H1 (cell line): ENCODE measurements around the gene GSE1. TPM values are rescaled to one million over a fixed set of nuclear protein-coding genes. Genes with fewer than 3 reads are reported as not detected.

Experiments used
- CTCF ChIA-PET: fragments of 300-600 bp; sonication (Branson Sonifier 250); formaldehyde crosslinking; loops from one replicate; lab custom pipeline; 2021; ENCODE audit not compliant: partially characterized antibody; lab: Charles Lee
- POLR2A ChIA-PET: fragments of 300-600 bp; sonication (Branson Sonifier 250); formaldehyde crosslinking; loops from one replicate; lab custom pipeline; 2021; ENCODE audit warnings: inconsistent platforms; ENCODE audit not compliant: partially characterized antibody; lab: Charles Lee
- DNase-seq, 2 experiments: peaks; one replicate each; pipeline versions ENCODE4 v3.0.0 to v3.0.0-alpha.2; 2010 to 2022; ENCODE audit warnings: low spot score in 2 of 2, low read depth in 1 of 2, mixed read lengths in 1 of 2
- FAIRE-seq: peaks from 2 replicates; lab custom pipeline; 2011; peaks lifted over from hg19 to GRCh38; lab: Jason Lieb, UNC
- H2AFZ ChIP-seq: 2 replicates; pipeline ENCODE4 v1.8.1; 2012; ENCODE audit warnings: low read length, inconsistent platforms
- H2AK5ac ChIP-seq: 2 replicates; pipeline ENCODE4 v1.6.1; 2013; ENCODE audit warnings: low read depth, low read length
- H2BK120ac ChIP-seq: replicated peaks from 2 replicates; pipeline ENCODE3; 2013; ENCODE audit warnings: low read depth, low read length, inconsistent platforms
- H2BK12ac ChIP-seq: 2 replicates; pipeline ENCODE4 v1.6.1; 2013; ENCODE audit warnings: low read depth, low read length
- H2BK15ac ChIP-seq: 2 replicates; pipeline ENCODE4 v1.6.1; 2013; ENCODE audit warnings: low read length
- H2BK20ac ChIP-seq: 2 replicates; pipeline ENCODE4 v1.6.1; 2013; ENCODE audit warnings: low read length
- H2BK5ac ChIP-seq: 2 replicates; pipeline ENCODE4 v1.6.1; 2013; ENCODE audit warnings: low read depth, low read length
- H3K14ac ChIP-seq: 2 replicates; pipeline ENCODE4 v1.6.1; 2013; ENCODE audit warnings: inconsistent platforms; ENCODE audit not compliant: insufficient read length
- H3K18ac ChIP-seq: 2 replicates; pipeline ENCODE4 v1.6.1; 2013; ENCODE audit warnings: low read length; ENCODE audit errors: extremely low read depth
- H3K23ac ChIP-seq: 2 replicates; pipeline ENCODE4 v1.6.1; 2013; ENCODE audit warnings: inconsistent platforms; ENCODE audit not compliant: insufficient read length
- H3K23me2 ChIP-seq: 2 replicates; pipeline ENCODE4 v1.6.1; 2013; ENCODE audit warnings: low read depth, low read length
- H3K27ac ChIP-seq: 2 replicates; pipeline ENCODE4 v1.6.1; 2011; ENCODE audit warnings: low read depth, low read length, inconsistent platforms
- H3K27me3 ChIP-seq, 4 experiments: replicated peaks in 1 of 4; 1 replicate in 1 of 4; 2 replicates in 3 of 4; pipeline versions ENCODE4 v1.6.1 to v1.8.1; 2011 to 2013; ENCODE audit warnings: low read length in 3 of 4, mild to moderate bottlenecking in 3 of 4, inconsistent platforms in 2 of 4, mixed read lengths in 2 of 4, moderate library complexity in 1 of 4; ENCODE audit not compliant: control insufficient read depth in 3 of 4, insufficient read depth in 3 of 4; ENCODE audit errors: extremely low read depth in 1 of 4
- H3K36me3 ChIP-seq, 4 experiments: 2 replicates each; pipeline versions ENCODE4 v1.6.1 to v1.8.1; 2011 to 2013; ENCODE audit warnings: mild to moderate bottlenecking in 4 of 4, low read length in 3 of 4, moderate library complexity in 2 of 4, control low read depth in 1 of 4, inconsistent platforms in 1 of 4; ENCODE audit not compliant: insufficient read depth in 4 of 4, control insufficient read depth in 2 of 4
- H3K4ac ChIP-seq: replicated peaks from 2 replicates; pipeline ENCODE3; 2013; ENCODE audit warnings: low read length, low read depth, mixed read lengths, inconsistent platforms; ENCODE audit not compliant: insufficient read length
- H3K4me1 ChIP-seq, 4 experiments: replicated peaks in 1 of 4; 1 replicate in 1 of 4; 2 replicates in 3 of 4; pipeline versions ENCODE4 v1.6.1 to v1.8.1; 2011 to 2013; ENCODE audit warnings: low read length in 3 of 4, inconsistent platforms in 2 of 4, mixed read lengths in 1 of 4; ENCODE audit not compliant: insufficient read depth in 4 of 4, control insufficient read depth in 3 of 4
- H3K4me2 ChIP-seq, 2 experiments: 2 replicates each; pipeline versions ENCODE4 v1.6.1 to v1.8.1; 2011 to 2013; ENCODE audit warnings: low read depth in 2 of 2, low read length in 2 of 2, control low read depth in 1 of 2, inconsistent platforms in 1 of 2, mild to moderate bottlenecking in 1 of 2; ENCODE audit not compliant: insufficient read depth in 1 of 2
- H3K4me3 ChIP-seq, 4 experiments: fragments of 200-600, 300-600 bp in 1 of 4; sonication (generic), shearing (Covaris generic), sonication (Bioruptor Twin) in 1 of 4; 2 replicates each; pipeline versions ENCODE4 v1.5.1 to v1.8.1; 2011 to 2016; ENCODE audit warnings: low read length in 4 of 4, low read depth in 3 of 4, control low read depth in 2 of 4, inconsistent platforms in 2 of 4, mild to moderate bottlenecking in 2 of 4, mixed read lengths in 1 of 4, moderate library complexity in 1 of 4; ENCODE audit not compliant: insufficient read depth in 2 of 4; ENCODE audit errors: extremely low read depth in 1 of 4
- H3K56ac ChIP-seq: replicated peaks from 2 replicates; pipeline ENCODE3; 2013; ENCODE audit warnings: low read depth, mild to moderate bottlenecking, mixed read lengths, low read length, inconsistent platforms; ENCODE audit not compliant: insufficient read length
- H3K79me1 ChIP-seq: 2 replicates; pipeline ENCODE4 v1.6.1; 2013; ENCODE audit warnings: low read depth, low read length, control low read depth
- H3K79me2 ChIP-seq, 2 experiments: 2 replicates each; pipeline versions ENCODE4 v1.6.1 to v1.8.1; 2012 to 2013; ENCODE audit warnings: low read length in 2 of 2, mild to moderate bottlenecking in 2 of 2, inconsistent platforms in 1 of 2; ENCODE audit not compliant: insufficient read depth in 2 of 2, control insufficient read depth in 1 of 2
- H3K9ac ChIP-seq, 4 experiments: replicated peaks in 1 of 4; 1 replicate in 1 of 4; 2 replicates in 3 of 4; pipeline versions ENCODE4 v1.6.1 to v1.8.1; 2011 to 2013; ENCODE audit warnings: low read depth in 3 of 4, low read length in 3 of 4, control low read depth in 2 of 4, mild to moderate bottlenecking in 2 of 4, moderate library complexity in 2 of 4, inconsistent platforms in 1 of 4; ENCODE audit errors: extremely low read depth in 1 of 4
- H3K9me3 ChIP-seq, 2 experiments: 2 replicates each; pipeline versions ENCODE4 v1.6.1 to v1.8.1; 2012 to 2013; ENCODE audit warnings: mild to moderate bottlenecking in 2 of 2, moderate library complexity in 2 of 2, control low read depth in 1 of 2, inconsistent platforms in 1 of 2, low read depth in 1 of 2, low read length in 1 of 2, mixed read lengths in 1 of 2; ENCODE audit not compliant: insufficient read depth in 2 of 2
- H4K20me1 ChIP-seq, 2 experiments: replicated peaks in 1 of 2; 2 replicates each; pipeline versions ENCODE3 to v1.8.1; 2011 to 2013; ENCODE audit warnings: inconsistent platforms in 2 of 2, low read length in 2 of 2, mild to moderate bottlenecking in 1 of 2; ENCODE audit not compliant: insufficient read depth in 2 of 2, control insufficient read depth in 1 of 2
- H4K5ac ChIP-seq: 2 replicates; pipeline ENCODE4 v1.6.1; 2013; ENCODE audit warnings: low read length, low read depth, mixed read lengths, inconsistent platforms; ENCODE audit not compliant: insufficient read length
- H4K8ac ChIP-seq: 2 replicates; pipeline ENCODE4 v1.8.0; 2013; ENCODE audit warnings: mild to moderate bottlenecking, moderate library complexity, low read length, inconsistent platforms; ENCODE audit not compliant: insufficient read depth; ENCODE audit errors: extremely low read depth
- H4K91ac ChIP-seq: replicated peaks from 2 replicates; pipeline ENCODE3; 2013; ENCODE audit warnings: low read length, mixed read lengths, inconsistent platforms; ENCODE audit not compliant: insufficient read length
- WGBS, 2 experiments: shearing (Covaris generic) in 1 of 2; methylation state at CpG; one replicate each; pipeline versions ENCODE4 v1.1.6 to v1.1.7; 2013 to 2015; ENCODE audit warnings: low lambda C conversion rate in 2 of 2, mixed read lengths in 2 of 2, inconsistent platforms in 1 of 2, low coverage in 1 of 2, missing lambda C conversion rate in 1 of 2; ENCODE audit not compliant: insufficient replicate concordance in 2 of 2, insufficient coverage in 1 of 2, insufficient read length in 1 of 2; ENCODE audit errors: extremely low coverage in 1 of 2, missing lambda C conversion rate in 1 of 2; 5-methylcytosine and 5-hydroxymethylcytosine counted together
- polyA plus RNA-seq, 7 experiments: library from polyadenylated mRNA; depleted of rRNA in 3 of 7; stranded (reverse) in 5 of 7; unstranded in 2 of 7; fragments of >200 nt in 5 of 7; fragments of 200-250 nt in 2 of 7; gene quantifications; 1 replicate in 5 of 7; 2 replicates in 1 of 7; 4 replicates in 1 of 7; pipeline versions ENCODE4 v1.2.1 to v1.2.3, GENCODE V29; 2011 to 2013; ENCODE audit warnings: missing spikeins in 2 of 7, mixed read lengths in 2 of 7
- total RNA-seq: library from RNA; stranded (reverse); fragmentation: NEBNext Ultra II Directional; extraction: Animal tissue kit (Norgen Biotek cat#: 25700); gene quantifications from 2 replicates; pipeline ENCODE4 v1.2.1, GENCODE V29; 2021
- TF ChIP-seq, protein P1 (sequence below): IDR thresholded peaks from 2 replicates; pipeline ENCODE4 v1.6.1; 2011; ENCODE audit warnings: low read length, improper control_type of control experiment

The GSE1 gene
- total and polyA plus RNA-seq, 2 of the 8 experiments (the other 6 are each of a cell fraction or from before 2014, with no cell fraction given): 26.0 to 65.6 TPM

DNA sequence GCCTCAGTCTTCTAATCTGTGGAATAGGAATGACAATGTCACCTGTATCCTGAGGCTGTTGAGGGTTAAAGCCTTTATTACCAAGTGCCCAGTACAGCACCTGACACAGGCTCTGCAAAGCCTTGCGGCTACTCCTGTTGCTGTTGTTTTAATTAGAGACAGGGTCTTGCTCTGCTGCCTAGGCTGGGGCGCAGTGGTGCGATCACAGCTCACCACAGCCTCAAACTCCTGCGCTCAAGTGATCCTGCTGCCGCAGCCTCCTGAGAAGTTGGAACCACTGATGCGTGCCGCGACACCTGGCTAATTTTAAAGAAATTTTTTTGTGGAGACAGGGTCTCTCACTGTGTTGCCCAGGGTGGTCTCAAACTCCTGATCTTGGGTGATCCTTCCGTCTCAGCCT is 5.4 kb downstream of the GSE1 start:
- H2BK12ac ChIP-seq: no peak overlapping the region
- 97% methylated on average over 9 of the region's 9 CpGs; no CpG with 5 or more reads in 1 of the 2 experiments for WGBS, 2 experiments
- H2BK20ac ChIP-seq: no peak overlapping the region
- POLR2A ChIA-PET: interaction anchor here (0.7 to 1.7 kb wide), 2 partner anchors 13 to 65 kb away, joined by 4 to 5 read pairs; no protein-coding TSS in a partner anchor
- H4K20me1 ChIP-seq: peaks cover 72 to 77% of the 10 kb centered on the region in 2 experiments
- H2AFZ ChIP-seq: no peak overlapping the region
- FAIRE-seq (no peak), DNase-seq (no peak)
- no peak overlapping the region for H3K18ac ChIP-seq
- peaks cover 53 to 92% of the 10 kb centered on the region in 2 experiments for H3K79me2 ChIP-seq
- H3K23ac ChIP-seq: no peak overlapping the region
- H4K91ac ChIP-seq: no peak overlapping the region
- no peak overlapping the region for H4K5ac ChIP-seq
- no peak overlapping the region for H4K8ac ChIP-seq
- CTCF ChIA-PET: interaction anchor here (1.2 to 6.7 kb wide), 8 partner anchors 8 to 243 kb away, joined by 3 to 93 read pairs (median 16); no protein-coding TSS in a partner anchor
- H3K14ac ChIP-seq: no peak overlapping the region
- no peak overlapping the region for H3K4me3 ChIP-seq
- H3K27me3 ChIP-seq: no peaks in the 10 kb centered on the region
- peaks cover 27% of the 10 kb centered on the region for H3K79me1 ChIP-seq
- H3K4ac ChIP-seq: no peak overlapping the region
- no peak overlapping the region for H3K27ac ChIP-seq
- H3K56ac ChIP-seq: no peak overlapping the region
- H3K9me3 ChIP-seq: no peaks in the 10 kb centered on the region
- no peak overlapping the region for H2AK5ac ChIP-seq
- H3K23me2 ChIP-seq: peaks cover 7% of the 10 kb centered on the region
- H3K36me3 ChIP-seq: peaks cover 0 to 5% (median 0%) of the 10 kb centered on the region in 4 experiments; a peak in 3 of 8 replicates
- H2BK5ac ChIP-seq: no peak overlapping the region
- H2BK15ac ChIP-seq: no peak overlapping the region
- H3K9ac ChIP-seq: no peak overlapping the region; a peak in 1 of 7 replicates
- no peak overlapping the region for H2BK120ac ChIP-seq
- no peak overlapping the region for H3K4me2 ChIP-seq
- peaks cover 4 to 37% (median 27%) of the 10 kb centered on the region in 4 experiments for H3K4me1 ChIP-seq
- TF ChIP-seq, protein P1, sequence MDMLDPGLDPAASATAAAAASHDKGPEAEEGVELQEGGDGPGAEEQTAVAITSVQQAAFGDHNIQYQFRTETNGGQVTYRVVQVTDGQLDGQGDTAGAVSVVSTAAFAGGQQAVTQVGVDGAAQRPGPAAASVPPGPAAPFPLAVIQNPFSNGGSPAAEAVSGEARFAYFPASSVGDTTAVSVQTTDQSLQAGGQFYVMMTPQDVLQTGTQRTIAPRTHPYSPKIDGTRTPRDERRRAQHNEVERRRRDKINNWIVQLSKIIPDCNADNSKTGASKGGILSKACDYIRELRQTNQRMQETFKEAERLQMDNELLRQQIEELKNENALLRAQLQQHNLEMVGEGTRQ: no peak
